Fibroblast of lung (primary cell): ENCODE measurements around the gene MAK.
"Not testable (repeated sequence)": the region's sequence is repeated elsewhere in the genome, so short reads cannot be mapped to it uniquely, and the experiment has no call there.

ENCODE experiments used
- CTCF ChIP-seq, 2 donors: IDR thresholded peaks in 1 of 2; conservative IDR thresholded peaks in 1 of 2; 1 replicate in 1 of 2; 2 replicates in 1 of 2; pipeline ENCODE4 v1.5.1; 2011 to 2012; ENCODE audit warnings: low read length in 2 of 2, control low read depth in 1 of 2, inconsistent platforms in 1 of 2, low read depth in 1 of 2, mild to moderate bottlenecking in 1 of 2
- EZH2 ChIP-seq: IDR thresholded peaks from 2 replicates; pipeline ENCODE4 v1.5.1; 2012; ENCODE audit warnings: low read length, control low read depth, mild to moderate bottlenecking; ENCODE audit errors: missing control alignments

GRCh38 chr6:10814176-10814575, 24.2 kb downstream of the MAK start:
- TF ChIP-seq CTCF (conservative IDR thresholded peaks at IDR 0.05 in 1 of 2, IDR thresholded peaks at IDR 0.05 in 1 of 2; ENCODE audit: low read depth in 1 of 2, low read length in 2 of 2); EZH2: not testable (repeated sequence)
